HG03097 (cell line): Measurements from ENCODE around the gene NCKAP5.

Source experiments
- ATAC-seq: cut with Tn5 transposase; IDR thresholded peaks from one replicate; pipeline ENCODE4 v1.9.1; 2021; ENCODE audit not compliant: unreplicated experiment, low FRiP score

NCKAP5 gene

DNA sequence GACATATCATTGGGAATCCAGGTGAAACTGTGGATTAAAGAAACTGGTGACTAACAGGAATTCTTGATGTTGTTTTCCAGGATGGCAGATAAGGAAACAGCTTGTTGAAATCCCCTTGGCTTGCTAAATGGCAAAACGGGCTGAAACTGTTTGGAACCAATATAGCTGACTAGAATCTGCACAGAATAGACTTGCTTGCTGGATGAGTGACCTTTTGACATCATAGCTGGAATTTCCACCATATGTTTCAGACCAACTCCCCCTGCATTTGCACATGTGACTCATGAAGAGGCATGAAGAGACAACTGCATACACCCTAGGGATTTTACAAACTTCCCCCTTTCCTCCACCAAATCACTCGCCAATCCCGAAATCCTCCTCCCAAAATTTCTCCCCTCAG, 810.6 kb downstream of the NCKAP5 start:
- ATAC-seq = no peak

DNA sequence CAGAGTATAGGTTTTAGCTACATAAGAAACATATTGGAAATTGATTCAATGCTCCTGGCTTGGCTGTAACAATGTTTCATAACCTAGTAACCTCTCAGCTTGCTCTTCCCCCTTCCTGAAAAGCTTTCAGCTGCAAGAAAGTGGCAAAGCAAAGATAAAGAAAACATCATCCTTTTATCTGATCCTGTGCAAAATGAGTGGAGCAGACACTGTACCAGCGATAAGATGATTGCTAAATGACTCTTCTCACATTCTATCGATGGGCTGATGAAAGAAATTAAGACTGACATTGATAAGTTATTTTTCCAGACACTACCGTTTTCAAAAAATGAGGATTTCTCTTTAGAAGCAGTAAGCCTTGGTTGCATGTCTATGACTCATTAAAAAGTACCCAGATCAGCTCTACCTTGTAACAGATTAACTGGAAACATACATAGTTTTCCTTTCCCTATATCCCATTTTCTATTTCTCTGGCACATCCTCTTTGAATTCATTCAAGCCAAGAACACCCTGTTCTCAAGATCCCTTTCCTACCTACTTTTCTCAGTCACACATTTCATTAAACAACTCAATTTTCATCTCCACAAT, 811.2 kb downstream of the NCKAP5 start:
- ATAC-seq = no peak

DNA sequence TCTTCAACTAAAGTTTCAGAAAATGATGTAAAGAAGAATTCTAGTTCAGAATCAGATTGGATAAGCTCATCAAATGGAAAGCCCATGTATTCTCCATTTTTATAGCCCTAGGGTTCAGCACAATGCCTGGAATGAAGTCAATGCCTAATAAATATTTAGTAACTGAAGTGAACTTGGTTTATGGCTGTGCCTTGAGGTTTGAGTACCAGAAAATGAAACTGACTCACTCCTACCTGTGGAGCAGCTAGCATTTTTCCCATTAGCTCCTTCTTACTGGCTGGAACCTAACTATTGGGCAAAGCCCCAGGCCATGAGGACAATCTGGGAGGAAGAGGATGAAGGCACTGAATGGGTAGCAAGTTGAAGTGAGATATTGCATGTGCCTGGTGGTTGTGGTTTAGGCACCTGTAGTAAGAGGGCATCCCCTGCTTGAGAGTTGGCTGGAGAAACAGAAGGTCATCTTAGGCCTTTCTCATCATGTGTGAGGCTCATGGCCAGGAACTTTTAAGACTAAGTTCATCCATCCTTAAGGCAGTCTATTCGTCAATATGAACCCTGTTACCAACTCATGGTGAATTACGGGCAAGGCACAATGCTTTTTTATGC, 813.3 kb downstream of the NCKAP5 start:
- ATAC-seq = no peak

DNA sequence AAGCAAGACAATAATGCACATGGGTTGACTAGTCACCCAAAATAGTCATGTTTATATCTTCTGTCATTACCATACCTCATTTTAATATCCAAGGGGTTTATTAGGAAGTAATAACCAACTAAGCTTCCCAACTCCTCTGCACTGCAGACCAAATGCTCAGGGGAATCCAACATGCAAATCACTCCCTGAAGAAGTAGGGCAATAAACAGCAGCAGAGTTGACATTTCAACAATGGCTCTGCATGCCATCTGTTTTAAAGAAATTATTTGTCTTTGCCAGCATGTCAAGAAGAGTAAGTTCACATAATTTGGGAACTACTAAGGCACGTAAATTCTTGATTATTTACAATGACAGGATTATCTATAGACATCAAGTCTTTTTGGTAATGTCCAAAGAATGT, 813.9 kb downstream of the NCKAP5 start:
- ATAC-seq = no peak

DNA sequence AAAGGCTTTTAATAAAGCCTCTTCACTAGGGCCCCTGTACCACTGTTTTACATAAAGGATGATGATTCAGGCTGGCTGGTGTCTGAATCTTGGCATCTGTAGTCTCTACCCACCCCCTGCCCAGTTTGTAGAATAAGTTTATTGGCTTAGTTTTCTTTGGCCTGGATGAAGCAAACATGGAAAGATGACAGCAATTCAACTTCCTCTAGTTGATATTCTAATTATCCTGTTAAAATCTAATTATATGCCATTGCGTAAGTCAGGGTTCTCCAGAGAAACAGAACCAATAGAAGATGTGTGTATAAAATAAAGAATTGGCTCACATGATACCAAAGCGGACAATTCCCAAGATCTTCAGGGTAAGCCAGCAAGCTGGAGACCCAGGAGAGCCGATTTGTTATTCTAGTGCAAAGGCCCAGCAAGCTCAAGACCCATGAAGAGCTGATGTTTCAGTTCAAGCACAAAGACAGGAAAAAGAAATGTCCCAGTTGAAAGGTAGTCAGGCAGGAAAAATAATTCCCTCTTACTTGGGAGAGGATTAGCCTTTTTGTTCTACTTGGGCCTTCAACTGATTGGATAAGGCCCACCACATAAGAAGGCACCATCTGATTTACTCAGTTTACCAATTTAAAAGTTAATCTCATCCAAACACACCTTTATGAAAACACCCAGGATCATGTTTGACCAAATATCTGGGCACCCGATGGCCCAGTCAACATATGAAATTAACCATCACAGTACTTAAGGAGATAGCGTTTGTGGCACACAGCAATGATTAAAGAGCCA, 815.6 kb downstream of the NCKAP5 start:
- ATAC-seq = no peak

DNA sequence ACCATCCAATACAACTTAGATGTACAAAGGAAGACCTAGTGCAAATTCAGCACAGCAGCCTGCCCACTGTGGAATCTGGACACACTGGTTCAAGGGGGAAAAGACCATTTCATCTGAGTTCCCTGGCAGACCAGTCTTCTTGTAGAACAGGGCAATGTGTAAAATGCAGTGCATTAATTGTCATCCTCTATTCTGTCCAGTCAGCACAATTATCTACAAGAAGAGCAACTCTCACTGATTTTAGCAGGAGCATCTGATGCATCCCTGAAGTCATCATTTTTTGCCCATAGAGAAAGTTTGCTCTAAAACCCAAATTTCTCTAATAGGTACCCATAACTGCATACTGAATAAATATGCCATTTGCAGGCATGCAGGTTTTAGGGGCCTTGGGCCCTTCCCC, 816.4 kb downstream of the NCKAP5 start:
- ATAC-seq = no peak

DNA sequence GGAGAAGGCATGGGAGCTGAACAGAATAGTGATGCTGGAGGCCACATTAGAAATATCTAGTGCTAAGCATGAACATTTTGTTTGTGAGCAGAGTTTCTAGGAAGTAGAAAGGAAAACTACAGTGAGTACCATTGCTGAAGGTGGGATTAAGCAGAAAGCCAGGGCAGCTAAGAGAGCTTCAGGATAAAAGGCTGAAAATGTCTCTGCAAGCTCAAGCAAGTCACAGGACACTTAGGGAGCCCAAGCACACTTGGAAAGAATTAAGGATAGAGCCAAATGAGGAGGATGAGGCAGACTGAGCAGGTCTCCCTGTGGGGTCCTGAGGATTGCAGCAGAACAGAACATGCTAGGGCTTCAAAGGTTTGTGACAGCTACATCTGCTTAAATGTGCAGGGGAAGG, 817.7 kb downstream of the NCKAP5 start:
- ATAC-seq = no peak

DNA sequence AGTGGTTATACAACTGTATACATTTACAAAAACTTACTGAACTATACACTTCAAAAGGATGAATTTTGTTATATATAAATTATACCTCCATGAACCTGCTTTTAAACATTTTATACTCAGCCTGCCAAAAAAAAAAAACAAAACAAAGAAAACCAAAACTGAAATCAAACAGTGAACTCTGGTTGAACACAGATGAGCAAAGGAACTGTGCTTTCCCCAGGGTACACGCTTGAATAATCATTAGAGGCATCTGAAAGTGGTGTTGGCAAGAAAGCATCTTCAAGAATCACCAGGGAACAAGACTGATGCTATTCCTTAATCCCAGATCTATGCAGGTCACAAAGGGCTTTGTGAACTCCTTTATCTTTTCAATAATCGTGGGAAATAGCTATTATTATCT, 821.2 kb downstream of the NCKAP5 start:
- ATAC-seq = no peak

DNA sequence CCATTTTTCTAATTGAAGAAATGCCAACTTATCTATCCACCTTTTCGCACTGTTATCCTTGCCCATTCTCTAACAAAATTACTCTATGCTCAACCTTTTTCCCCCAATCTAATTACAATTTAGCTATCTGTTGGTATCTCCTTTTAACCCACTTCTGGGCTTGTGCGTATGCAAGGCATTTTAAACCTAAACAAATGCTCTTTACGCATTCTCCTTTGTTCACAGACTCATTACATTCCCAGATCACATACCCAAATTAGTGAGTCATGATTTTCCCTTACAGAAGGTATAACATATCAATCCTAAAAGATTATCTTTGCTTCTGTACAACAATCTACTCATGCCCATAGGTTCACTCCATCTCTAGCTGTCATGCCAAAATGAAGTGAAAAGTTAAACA, 826.5 kb downstream of the NCKAP5 start:
- no peak for ATAC-seq

DNA sequence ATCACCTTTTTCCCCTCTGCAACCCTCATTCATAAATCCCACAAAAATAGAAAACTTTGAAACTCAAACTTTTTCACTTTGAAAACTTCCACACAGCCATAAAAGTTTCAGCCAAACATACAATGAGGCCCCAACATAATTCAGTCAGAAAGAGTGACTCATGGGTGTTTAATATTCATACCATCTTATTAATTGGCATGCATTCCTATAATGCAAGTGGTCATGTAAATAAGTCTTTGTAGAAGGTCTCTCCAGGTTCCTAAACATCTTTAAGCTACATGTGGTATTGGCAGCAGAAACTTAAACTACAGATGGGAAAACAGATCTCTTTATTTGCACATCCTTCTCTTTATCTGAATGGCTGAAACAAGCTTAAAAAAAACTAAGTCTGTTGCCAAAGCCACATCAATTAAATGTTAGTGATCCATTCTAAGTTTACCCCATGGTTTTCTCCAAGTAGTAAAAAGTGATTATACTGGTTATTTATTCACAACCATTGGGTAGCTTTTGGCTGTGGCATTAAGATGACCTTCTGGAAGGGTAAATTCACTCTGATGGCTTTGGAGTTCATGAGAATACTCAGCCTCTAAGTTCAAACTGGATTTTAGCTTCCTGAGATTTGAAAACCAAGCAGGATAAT, 828.1 kb downstream of the NCKAP5 start:
- ATAC-seq = no peak

DNA sequence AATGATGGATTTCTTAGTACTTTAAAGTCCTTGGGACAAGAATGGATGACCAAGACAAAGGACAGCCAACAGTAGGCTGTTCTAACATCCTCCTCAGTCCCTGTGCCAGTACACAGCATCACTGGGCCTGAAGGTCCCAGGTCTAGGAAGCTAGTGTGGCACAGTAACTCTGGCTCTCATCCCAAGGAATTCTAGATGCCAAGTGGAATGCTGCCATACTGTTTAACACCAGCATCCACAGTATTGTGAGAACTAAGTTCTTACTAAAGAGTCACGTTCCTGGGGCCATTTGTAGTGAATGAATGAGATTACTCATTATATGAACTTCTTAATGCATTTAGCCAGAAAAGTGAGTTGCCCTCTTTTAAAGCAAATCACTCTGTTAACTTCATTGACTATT, 830.0 kb downstream of the NCKAP5 start:
- ATAC-seq = no peak

DNA sequence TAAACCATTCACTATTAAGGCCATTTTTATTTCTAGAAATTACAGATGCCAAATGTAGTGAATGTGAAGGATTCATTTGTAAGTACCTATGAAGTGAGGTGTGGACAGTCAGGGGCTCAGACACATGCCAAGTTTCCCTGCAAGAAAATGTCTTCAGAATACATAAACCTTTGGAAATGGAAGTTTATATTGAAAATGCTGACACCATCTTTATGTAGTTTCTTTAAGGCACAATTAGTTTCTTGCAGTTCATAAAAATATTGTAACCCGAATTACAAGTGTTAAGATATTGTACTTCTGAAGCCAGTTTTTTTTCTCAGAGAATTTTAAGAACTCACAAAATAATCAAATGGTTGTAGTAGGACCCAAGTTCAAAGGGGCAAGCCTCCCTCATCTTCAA, 832.2 kb downstream of the NCKAP5 start:
- ATAC-seq = no peak

DNA sequence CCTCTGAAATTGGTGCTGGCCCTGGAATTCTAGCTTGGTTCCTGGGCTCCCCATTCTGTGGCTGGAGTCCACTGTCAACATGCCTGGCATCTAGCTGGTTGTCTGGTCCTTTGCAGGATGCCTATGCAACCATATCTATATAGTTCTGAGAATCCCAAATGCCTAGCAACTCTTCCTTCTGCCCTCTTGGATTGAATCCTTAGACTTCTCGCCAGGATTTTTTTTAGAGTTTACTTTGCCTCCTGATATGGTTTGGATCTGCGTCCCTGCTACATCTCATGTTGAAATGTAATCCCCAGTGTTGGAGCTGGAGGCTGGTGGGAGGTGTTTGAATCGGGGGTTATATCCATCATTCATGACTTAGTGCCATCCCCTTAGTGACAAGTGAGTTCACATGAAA, 833.3 kb downstream of the NCKAP5 start:
- no peak for ATAC-seq

DNA sequence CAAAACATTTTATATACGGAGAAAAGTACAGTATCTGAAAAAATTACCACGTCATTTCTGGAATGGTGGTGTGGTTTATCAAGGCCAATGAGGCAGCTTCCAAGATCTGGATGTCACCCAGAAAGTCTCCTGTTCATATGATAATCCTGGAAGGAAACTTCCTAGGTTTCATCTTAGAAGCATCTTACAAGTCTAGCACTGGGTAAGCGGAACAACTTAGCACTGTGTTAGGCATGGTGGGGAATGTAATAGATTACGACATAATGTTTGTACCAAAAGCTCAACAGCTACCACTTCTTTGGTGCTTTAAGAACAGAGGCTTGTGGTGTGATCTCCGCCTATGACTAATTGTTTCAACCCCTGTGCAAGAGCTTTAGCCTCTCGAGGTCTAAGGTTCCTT, 835.2 kb downstream of the NCKAP5 start:
- ATAC-seq = no peak

DNA sequence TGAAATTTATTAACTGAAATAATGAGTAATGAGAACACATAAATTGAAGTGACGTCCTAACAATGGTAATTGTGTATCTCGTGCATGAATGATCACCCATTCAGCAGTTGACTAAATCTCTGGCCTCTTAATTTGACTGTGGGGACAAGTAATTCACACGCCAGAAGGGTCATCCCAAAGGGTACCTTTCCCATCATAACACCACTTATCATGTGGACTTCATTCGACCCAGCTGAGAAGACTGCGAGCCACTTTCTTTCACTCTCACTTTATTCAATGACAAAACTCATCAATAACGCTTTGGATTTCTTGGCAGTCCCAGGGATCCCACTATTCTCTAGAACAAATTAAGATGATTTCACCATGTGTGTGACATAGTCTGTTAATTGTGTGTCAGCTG, 835.6 kb downstream of the NCKAP5 start:
- ATAC-seq = no peak

DNA sequence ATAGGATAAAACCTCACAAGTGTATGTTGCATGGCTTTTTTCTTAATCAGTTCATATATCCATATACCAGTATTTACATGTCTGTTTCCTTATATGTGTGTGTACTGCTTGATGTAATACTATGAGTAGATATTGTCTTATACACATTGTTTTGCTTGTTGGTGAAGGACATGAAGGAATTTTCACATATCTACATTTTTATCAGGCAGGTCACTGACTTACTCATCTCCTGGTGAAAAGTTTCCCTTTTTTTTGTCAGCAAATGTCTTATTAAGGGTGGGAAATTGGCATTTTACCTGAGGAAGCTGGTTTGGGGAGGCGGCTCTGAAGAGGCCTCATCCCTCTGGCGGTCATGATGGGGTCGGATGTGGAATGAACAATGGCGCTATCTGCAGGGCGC, 836.8 kb downstream of the NCKAP5 start:
- ATAC-seq = no peak

DNA sequence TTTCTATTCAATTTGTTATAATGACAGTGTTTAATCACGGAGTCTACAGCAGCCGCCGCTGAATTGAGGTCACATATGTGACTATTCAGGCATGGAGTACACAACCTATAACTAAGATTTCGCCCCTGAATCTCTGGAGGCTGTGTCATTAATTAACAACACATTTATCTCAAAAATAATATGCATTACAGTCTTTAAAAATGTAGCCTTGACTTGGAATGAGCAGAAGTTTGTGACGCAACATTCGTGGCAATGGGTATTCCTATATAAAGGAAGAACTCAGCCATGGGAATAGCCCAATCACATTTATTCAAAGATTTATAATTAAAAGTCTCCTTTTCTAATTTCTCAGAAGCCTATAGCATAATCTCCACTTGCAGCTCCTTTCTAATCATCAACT, 837.7 kb downstream of the NCKAP5 start:
- no peak for ATAC-seq

DNA sequence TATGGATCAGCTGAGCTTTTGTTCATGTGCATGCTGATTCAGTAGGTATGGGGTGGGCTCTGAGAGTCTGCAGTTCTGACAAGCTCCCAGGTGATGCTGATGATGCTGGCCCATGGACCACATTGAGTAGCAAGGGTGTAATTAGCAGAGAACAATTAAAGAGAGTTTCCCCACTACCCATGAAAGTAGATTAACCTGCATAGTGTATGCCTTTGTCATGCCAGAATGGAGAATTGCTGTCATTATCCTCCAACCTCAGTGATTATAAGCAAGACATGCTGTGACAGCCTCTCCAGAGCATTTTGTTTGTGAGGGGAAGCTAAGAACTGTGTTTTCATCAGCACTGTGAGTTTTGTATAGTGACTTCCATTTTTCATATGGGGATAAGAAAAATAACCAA, 838.7 kb downstream of the NCKAP5 start:
- no peak for ATAC-seq

DNA sequence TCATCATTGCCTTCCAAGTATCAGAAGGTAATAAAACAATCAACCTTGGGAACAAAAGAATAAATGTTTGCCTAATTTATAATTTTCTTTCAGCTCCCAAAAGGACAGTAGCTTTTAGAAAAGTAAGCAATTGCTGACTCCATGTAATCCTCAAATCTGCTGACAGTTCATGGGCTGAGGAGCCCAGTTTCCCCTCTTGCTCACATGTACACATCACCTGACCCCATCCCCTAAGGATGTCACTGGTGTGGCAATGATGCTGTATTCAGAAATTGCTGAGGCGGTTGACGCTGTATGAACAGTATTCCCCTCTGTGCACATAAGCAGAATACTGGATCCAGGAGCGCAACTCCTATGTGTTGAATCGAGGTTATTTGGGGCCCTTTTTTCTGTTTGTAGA, 842.1 kb downstream of the NCKAP5 start:
- ATAC-seq = no peak

DNA sequence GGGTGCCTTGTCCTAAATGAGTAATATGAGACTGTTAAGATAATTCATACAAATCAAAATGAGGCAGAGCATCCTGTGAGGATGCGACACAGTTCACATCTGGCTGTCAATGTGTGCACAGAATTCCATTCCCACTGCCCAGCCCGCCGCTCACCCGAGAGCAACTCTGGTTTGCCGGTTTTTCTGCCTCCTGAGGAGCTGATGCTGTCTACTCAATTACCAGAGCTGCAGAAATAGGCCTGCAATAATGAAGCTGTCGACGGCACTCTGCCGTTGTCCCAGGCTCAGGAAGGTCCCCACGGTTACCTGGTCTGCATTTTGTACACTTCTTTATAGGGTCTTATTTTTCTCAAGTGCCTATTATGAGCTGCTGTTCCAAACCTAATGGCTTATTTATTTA, 842.5 kb downstream of the NCKAP5 start:
- no peak for ATAC-seq

DNA sequence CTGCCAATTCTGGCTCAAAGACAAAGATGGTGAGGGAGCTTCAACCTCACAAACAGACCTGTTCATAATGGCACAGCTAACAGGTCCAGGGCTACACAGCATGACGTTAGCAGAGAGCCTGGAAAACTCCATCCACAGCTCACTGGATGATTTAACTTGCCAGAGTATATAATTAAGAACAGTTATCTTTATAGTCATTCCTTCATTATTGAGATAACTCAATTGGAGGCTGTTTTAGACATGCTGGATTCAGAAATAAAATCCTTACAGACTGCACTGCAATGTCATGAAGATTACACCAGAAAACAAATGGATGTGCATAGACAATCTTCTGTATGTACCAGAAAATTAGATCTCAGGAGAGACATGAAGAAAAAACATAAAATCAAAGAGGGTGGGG, 843.1 kb downstream of the NCKAP5 start:
- no peak for ATAC-seq

DNA sequence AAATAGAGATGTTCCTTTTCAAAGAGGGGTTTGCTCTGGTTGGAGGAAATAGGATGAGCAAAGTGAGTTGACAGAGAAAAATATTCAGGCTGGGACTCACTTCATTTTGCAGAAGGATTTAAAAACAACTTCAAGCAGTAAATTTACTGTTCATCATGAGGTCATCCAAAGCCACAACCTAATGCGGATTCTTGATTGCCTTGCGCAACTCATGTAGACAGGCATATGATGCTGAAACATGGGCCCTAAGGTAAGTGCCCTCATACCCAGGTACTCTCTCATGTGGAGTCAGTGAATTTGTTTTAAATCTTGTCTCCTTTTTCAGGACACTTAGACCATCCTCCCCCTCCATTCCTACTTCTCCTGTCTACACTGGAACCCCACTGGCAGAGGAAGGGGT, 846.3 kb downstream of the NCKAP5 start:
- no peak for ATAC-seq
